HG03571 (cell line): Measurements from ENCODE around the gene ITGAX.

ENCODE experiments used
- ATAC-seq: cut with Tn5 transposase; IDR thresholded peaks from one replicate; pipeline ENCODE4 v1.9.1; 2021; ENCODE audit not compliant: unreplicated experiment

ITGAX gene

GRCh38 chr16:31371619-31372484 lies 16.9 kb downstream of the ITGAX start:
- ATAC-seq, result no peak

- ATAC-seq, result no peak
Measured at GRCh38 chr16:31373235-31373634, 18.3 kb downstream of the ITGAX start.

- no peak for ATAC-seq
Measured at GRCh38 chr16:31375231-31375630, 20.3 kb downstream of the ITGAX start.

- no peak for ATAC-seq
Measured at GRCh38 chr16:31376705-31377104, 21.7 kb downstream of the ITGAX start.

- no peak for ATAC-seq
Measured at GRCh38 chr16:31377210-31377903, 22.4 kb downstream of the ITGAX start.

GRCh38 chr16:31380201-31380600 lies 25.2 kb downstream of the ITGAX start:
- no peak for ATAC-seq

- ATAC-seq, result no peak
Measured at GRCh38 chr16:31382485-31383161, 27.6 kb downstream of the ITGAX start.

GRCh38 chr16:31385680-31386079 lies 30.7 kb downstream of the ITGAX start:
- no peak for ATAC-seq

- ATAC-seq, result no peak
Measured at GRCh38 chr16:31386157-31386984, 31.4 kb downstream of the ITGAX start.

- ATAC-seq, result no peak
Measured at GRCh38 chr16:31388535-31388934, 33.6 kb downstream of the ITGAX start.

GRCh38 chr16:31390504-31391041 lies 35.6 kb downstream of the ITGAX start:
- no peak for ATAC-seq

- ATAC-seq, result no peak
Measured at GRCh38 chr16:31393056-31393455, 38.1 kb downstream of the ITGAX start, which contains the start of gene ITGAD. Gene ITGAD, plus strand, starts transcription at chr16:31393335. Its CDS starts 26 bp downstream, at chr16:31393361.

- ATAC-seq, result no peak
Measured at GRCh38 chr16:31395647-31396046, 40.7 kb downstream of the ITGAX start.

GRCh38 chr16:31397096-31397660 lies 42.2 kb downstream of the ITGAX start:
- no peak for ATAC-seq

- no peak for ATAC-seq
Measured at GRCh38 chr16:31397701-31398100, 42.7 kb downstream of the ITGAX start.

GRCh38 chr16:31400191-31400590 lies 45.2 kb downstream of the ITGAX start:
- no peak for ATAC-seq

GRCh38 chr16:31401436-31401835 lies 46.5 kb downstream of the ITGAX start:
- no peak for ATAC-seq

- no peak for ATAC-seq
Measured at GRCh38 chr16:31402687-31403086, 47.7 kb downstream of the ITGAX start.

- ATAC-seq, result no peak
Measured at GRCh38 chr16:31403590-31404352, 48.8 kb downstream of the ITGAX start.
